Activated CD4-positive, alpha-beta T cell treated with anti-CD3 and anti-CD28 coated beads, Interleukin-2, amount 50 U/mL, for 48 hours (primary cell): Measurements from ENCODE around the gene YARS1.
A peak's percentile ranks its signal among the peaks of the same experiment; 100 is the strongest.
"Not testable (repeated sequence)": the region's sequence is repeated elsewhere in the genome, so short reads cannot be mapped to it uniquely, and the experiment has no call there.

ENCODE experiments used
- DNase-seq, 2 experiments: peaks; one replicate each; pipeline ENCODE4 v3.0.0-alpha.2; 2020

YARS1 gene

DNA sequence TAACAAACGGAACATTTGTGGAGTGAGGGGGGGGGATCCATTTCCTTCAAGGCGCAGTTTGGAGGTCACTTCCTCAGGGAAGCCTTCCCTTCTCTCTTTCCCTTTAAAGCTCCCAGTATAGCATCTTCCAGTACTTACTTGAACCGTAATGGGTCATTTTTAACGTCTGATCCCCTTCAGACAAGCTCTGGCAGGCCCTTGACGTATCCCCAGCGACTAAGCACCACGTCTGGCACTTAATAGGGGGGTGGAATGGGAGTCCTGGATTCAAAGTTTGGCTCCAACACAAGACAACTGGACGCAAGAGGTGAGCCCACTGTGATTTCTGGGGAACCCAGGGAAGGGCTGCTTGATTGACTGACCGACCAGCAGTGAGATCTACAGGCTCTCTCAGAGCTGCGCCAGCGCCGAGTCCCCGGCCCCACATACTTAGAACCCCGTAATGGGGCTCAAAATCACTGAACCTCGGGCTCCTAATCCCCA is 441 bp downstream of the YARS1 start:
- DNase-seq, result peak in 1 of 2 experiments; percentile 18

DNA sequence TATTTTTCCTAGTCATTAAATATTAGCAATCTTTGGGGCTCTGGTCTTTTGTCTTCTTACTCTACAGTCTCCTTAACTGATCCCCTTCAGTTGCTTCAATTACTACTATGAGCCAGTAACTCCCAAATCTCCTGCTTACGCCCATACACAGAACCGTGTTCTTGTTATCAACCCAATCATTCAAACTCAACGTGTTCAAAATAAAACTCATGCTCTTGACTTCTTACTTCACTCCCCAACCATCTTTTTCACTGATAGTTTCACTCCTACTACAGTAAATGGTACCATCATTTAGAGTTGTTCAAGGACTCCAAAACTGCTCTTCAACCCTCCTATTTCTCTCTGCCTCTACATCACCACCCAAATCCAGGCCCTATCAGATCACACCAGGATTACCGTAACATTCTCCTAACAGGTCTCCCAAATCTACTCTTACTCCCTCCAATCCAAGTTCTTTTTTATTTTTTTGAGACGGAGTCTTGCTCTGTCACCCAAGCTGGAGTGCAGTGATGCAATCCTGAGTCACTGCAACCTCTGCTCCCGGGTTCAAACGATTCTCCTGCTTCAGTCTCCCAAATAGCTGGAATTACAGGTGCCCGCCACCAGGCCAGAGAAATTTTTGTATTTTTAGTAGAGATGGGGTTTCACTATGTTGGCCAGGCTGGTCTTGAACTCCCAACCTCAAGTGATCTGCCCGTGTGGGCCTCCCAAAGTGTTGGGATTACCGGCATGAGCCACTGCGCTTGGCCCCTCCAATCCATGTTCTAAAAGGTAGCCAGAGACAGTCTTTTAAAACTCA is 3.0 kb downstream of the YARS1 start:
- DNase-seq, result no peak

DNA sequence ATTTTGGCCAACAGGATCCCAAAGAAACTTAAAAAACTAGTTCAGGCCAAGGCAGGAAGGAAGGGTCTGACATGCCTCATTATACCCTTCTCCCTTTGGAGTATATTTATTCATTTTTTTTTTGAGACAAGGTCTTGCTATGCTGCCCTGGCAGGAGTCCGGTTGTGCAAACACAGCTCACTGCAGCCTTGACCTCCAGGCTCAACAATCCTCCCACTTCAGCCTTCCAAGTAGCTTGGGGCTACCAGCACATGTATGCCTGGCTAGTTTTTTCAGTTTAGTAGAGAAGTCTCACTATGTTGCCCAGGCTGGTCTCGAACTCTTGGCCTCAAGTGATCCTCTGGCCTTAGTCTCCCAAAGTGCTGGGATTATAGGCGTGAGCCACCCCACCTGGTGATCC is 5.2 kb downstream of the YARS1 start:
- DNase-seq, result no peak

DNA sequence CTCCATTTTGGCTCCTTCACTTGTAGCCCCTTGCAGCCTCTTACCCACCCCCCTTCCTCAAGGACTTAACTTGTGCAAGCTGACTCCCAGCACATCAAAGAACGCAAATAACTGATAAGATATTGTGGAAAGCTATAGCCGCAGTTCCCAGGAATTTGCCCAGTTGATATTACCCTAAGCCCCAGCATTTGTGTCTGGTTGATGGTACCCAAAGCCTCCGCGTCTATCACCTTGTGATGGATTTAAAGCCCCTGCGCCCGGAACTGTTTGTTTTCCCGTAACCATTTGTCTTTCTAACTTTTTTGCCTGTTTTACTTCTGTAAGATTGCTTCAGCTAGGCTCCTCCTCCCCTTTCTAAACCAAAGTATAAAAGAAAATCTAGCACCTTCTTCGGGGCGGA is 5.9 kb downstream of the YARS1 start:
- DNase-seq, result no peak

DNA sequence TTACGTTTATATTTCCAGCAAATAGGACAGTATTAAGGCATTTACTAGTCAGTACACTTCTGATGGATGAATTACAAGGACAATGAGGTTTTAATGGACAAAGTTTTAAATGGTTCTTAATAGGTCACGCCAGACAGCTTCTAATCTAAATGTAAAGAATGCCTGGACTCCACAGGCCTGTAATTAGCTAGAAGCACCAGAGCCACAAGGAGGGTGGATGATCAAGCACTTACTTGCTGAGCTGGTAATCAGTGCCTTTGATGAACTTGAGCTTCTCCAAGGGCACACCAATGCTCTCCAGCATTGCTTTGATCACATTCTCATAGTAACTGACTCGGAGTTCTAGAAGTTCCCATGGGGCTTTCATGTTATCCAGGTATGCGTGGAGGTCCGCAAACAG is 6.8 kb downstream of the YARS1 start:
- no peak for DNase-seq

DNA sequence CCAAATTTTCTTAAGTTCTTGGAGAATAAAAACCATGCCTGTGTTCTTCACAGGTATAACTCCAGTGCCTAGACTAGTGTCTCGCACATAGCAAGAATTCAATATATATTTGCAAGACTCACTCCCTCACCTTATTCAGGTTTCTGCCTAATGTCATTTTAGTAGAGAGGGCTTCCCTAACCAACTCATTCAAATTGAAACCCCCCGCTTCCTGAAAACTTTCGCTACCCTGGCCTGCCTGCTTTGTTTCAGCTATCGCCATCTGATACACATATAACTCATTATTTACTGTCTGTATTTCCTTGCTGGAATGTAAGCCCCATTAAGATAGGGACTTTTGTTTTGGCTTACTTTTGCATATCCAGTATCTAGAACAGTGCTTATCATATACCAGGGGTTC is 8.6 kb downstream of the YARS1 start:
- DNase-seq, result no peak

DNA sequence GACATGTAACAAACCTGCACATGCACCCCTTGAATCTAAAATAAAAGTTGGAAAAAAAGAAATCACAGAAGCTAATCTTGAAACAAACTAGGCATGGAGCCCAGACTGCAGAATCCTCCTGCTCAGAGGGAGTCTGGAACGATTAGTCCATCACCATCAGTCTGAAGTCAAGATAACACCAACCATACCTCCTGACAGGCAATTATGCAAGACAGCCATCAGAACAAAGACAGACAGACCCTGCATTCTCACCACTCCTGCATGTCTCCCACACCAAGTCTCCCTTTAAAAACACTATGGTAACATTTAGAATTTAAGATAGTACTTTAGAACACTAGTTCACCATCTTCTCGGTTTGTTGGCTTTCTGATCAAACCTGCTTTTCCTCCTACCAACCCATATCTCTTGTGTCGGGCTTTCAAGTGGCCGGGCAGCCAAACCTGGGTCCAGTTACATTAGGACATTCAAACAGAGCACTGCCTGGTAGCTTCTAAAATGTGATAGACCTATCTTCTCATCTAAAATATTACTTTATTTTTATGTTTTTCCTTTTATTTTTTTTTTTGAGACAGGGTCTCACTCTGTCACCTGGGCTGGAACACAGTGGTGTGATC is 10.1 kb downstream of the YARS1 start:
- no peak for DNase-seq

DNA sequence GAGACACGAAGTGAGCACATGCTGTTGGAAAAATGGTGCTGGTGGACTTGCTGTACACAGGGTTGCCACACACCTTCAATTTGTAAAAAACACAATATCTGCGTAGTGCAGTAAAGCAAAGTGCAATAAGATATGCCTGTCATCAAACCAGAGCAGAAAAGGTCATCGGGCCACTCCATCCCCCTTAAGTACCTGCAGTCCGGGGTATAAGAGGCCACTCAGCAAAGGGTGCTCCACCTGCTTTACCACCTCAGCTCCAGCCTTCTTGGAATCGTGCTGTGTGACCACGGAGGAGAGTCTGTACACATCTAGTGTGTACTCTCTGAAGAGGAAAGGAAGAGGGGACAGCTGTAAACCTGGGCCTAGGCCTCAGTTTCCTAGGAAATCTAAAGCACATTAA is 10.9 kb downstream of the YARS1 start:
- no peak for DNase-seq

DNA sequence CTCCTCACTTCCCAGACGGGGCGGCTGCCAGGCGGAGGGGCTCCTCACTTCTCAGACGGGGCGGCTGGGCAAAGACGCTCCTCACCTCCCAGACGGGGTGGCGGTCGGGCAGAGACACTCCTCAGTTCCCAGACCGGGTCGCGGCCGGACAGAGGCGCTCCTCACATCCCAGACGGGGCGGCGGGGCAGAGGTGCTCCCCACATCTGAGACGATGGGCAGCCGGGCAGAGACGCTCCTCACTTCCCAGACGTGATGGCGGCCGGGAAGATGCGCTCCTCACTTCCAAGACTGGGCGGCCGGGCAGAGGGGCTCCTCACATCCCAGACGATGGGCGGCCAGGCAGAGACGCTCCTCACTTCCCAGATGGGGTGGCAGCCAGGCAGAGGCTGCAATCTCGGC is 12.7 kb downstream of the YARS1 start:
- DNase-seq, result not testable (repeated sequence)

DNA sequence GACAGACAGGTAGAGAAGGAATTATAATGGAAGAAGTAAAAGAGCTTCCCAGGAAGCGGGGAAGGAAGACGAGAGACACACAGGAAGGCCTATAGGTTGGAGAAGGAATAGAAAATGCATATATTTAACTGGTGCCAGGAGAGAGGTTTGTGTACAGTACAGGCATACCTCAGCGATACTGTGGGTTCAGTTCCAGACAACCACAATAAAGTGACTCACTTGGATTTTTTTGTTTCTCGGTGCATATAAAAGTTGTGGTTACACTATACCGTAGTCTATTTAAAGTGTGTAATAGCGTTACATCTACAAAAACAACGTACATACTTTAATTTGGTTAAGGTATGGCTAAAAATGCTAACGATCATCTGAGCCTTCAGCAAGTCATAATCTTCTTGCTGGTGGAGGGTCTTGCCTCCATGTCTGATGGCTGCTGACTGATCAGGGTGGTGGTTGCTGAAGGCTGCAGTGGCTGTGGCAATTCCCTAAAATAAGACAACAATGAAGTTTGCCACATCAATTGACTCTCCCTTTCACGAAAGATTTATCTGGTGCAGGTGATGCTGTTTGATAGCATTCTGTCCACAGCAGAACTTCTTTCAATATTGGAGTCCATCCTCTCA is 16.0 kb downstream of the YARS1 start:
- peak; percentile 21 to 42 for DNase-seq

DNA sequence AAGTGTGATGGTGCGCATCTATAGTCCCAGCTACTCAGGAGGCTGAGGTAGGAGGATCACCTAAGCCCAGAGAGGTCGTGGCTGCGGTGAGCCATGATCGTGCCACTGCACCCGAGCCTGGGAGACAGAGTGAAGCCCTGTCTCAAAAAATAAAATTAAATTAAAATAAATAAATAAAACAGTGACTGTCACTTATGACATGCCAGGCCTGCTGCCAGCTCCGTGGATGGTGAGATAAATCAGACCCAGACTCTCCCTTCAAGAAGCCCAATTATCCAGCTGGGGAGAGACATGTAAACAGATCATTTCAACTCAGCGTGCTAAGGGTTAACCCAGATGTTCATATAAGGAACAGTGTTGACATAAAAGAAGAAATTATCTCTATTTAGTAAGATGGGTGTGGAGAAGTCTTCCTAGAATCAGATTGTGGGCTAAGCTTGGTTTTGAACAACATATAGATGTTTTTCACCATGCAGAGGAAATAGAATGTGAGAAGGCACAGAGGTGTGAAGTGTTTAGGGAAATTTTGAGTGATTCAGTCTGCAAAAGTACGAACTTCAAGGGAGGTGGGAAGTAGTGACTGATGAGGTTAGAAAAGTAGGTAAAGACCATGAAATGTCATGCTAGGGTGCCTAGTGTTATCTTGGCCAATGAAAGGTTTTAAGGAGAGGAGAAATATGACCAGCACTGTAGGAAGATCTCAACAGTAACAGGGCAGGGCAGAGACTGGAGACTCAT is 18.3 kb downstream of the YARS1 start:
- peak in 1 of 2 experiments; percentile 16 for DNase-seq

DNA sequence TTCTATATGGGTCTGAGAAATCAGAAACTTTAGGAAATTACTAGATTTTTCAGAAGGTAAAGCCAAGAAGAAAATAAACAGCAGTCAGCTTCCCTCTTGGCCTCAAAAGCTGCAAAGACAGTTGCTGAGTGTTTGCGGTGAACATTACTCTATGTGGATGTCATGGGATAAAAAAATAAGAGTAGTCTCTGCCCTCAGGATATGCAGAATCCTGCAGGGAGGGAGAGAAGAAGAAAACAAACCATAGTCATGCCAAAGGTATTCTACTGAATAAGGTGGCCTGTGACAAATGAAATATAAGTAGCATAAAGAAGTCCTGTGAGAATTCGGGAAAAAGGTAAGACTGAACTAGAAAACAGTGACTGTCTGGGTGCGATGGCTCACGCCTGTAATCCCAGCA is 19.0 kb downstream of the YARS1 start:
- DNase-seq, result no peak

DNA sequence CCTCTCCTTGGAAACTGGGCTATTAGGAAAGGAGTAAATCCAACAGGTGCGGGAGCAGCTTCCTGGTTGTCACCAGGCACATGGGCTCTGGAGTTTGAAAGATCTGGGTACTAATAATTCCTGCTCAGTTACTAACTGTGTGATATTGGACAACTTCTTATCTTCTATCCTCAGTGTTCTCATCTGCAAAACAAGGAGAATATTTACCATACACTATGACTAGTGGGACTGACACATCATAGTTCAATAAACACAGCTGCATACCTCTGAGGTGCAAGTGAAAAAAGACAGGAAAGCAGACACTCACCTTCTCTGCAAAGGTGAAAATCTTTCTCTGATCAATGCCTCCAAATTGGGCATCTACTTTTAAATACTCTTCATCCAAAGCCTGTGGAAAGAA is 19.7 kb downstream of the YARS1 start:
- DNase-seq, result no peak

DNA sequence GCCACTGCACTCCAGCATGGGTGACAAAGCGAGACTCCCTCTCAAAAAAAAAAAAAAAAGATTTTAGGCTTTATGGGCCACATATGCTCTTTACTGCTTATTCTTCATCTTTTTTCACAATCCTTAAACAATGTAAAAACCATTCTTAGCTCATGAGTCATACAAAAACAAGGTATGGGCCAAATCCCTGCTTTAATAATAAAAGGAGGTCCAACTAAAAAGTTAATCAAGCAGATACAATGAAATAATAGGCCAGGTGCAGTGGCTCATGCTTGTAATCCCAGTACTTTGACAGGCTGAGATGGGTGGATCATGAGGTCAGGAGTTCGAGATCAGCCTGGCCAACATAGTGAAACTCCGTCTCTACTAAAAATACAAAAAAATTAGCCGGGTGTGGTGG is 21.4 kb downstream of the YARS1 start:
- not testable (repeated sequence) for DNase-seq

DNA sequence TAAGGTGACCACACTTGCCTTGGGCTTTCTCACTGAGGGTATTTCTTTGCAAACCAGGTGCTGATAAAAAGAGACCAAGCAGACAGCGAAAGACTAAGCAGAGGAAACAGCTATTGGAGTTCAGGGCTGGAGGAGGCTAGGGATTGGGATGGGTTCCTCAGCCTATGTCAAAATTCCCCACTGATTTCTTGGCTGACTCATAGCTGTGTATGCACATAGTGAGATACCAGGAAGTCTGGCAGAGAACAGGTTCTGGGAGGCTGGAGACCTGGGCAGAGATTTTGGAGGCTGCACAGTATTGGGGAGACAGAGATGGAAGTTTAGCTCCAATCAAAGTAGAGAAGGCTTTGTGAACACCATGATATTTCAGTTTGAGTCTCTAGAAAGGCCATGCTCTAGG is 25.3 kb downstream of the YARS1 start:
- DNase-seq, result no peak

DNA sequence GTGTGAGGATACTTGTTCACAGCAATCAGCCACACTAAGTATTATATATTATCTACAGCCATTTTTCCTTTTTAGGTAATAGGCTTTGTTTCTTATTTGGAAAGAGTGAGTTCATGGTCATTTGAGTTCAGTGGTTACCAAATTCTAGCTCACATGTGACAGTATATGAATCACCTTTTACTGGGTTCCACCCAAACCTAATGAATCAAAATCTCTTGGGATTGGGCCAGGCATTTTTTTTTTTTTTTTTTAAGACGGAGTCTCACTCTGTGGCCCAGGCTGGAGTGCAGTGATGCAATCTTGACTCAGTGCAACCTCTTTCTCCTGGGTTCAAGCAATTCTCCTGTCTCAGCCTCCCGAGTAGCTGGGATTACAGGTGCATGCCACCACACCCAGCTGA is 27.8 kb downstream of the YARS1 start:
- DNase-seq, result not testable (repeated sequence)

DNA sequence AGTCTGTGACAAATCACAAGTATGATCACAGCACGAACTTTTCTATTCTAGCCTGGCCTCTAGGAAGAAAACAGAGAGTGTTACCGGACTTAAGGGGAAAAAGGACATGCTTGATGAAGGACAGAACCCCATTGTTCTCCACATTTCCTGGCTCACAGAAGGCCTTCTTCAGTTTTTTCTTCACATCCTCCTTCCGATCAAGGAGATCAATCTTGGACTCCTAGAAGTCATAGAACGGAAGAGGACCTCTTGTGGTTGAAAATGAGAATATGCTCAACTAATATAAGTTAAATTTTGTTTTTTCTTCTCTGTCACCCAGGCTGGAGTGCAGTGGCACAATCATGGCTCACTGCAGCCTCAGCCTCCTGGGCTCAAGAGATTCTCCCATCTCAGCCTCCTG is 30.3 kb downstream of the YARS1 start:
- no peak for DNase-seq

DNA sequence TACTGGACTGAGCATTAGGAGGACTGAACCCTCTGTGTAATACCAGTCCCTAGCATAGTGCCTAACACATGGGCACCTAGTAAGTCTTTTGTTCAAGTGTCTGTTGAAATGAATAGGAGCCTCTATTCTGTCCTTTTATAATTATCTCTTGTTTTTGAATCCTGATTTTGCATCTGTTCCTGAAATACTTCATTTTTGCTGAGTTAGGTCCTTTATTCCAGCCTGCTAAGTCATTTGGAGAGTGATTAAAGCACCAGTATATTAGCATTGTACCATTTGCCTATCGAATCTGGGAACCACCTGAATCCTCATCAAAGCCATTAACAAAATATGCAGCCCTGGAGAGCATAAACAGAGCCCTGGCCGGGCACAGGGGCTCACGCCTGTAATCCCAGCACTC is 32.3 kb downstream of the YARS1 start:
- DNase-seq, result no peak

DNA sequence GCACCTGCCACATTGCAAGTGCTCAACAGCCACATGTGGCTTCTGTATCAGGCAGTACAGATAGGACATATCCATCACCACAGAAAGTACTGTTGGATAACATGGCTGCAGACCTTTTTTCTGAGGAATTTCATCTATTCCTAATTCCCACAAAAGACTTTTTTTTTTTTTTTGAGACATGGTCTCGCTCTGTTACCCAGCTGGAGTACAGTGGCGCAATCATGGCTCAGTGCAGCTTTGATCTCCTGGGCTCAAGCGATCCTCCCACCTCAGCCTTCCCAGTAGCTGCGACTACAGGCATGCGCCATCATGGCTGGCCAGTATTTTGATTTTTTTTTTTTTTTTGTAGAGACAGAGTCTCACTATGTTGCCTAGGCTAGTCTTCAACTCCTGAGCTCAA is 33.3 kb downstream of the YARS1 start:
- no peak for DNase-seq

DNA sequence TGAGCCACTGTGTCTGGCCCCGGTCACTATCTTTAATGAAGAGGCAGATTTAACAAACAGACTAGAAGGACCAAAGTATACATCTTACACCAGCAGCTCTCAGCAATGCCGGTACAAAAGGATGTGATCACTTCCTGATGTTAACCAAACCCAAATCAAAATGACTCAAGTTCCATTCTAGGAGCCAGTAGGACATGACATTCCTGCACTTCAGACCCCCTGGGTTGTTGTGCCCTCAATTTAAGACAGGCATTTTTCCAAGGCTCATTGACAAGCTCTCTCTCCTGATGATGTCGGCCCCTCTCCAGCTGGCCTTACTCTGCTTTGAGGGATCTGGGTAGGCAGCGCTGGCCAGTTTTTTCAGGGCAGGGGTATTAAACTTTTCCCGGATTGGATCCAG is 35.1 kb downstream of the YARS1 start:
- DNase-seq, result no peak

DNA sequence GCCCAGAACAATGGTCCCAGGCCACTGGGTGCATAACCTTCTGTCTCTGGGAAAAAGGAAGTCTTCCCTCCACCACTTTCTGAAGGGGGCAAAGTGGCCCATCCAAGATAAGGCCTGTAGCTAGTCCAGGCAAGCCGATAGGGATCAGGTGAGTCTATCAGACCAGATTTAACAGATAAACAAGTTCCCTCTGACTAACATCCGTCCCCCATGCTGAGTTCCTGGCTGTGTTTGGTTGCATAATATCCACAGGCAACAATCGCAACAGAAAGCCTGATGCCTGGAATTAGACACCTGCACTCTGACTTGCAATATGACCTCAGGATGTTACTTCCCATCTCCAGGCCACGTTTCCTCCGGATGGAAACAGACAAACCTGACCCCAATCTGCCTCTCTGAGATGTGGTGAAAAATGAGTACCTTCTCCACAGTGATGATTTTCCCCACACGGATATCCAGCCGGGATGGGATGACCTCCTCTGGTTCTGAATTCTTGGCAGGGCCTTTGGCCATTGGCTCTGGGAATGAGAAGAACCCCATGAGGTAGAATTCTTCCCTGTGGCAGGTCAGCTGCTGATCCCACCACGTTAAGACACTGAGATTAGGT is 36.4 kb downstream of the YARS1 start:
- no peak for DNase-seq

DNA sequence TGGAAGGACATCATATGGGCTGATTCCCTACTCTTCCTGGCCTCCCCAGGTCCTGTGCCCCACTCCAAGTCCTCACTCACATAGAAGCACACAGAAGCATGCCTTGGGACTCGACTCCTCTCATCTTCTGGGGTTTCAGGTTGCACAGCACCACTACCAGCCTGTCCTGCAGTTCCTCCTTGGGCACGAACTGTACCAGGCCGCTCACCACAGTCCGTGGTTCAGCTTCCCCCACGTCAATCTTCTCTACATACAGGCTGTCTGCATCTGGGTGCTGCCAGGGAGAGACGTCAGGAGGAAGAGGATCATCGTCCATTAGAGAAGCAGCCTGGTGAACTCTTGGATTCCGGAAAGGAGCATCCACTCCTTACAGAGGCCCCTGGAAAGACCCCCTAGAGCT is 37.2 kb downstream of the YARS1 start:
- DNase-seq, result no peak

DNA sequence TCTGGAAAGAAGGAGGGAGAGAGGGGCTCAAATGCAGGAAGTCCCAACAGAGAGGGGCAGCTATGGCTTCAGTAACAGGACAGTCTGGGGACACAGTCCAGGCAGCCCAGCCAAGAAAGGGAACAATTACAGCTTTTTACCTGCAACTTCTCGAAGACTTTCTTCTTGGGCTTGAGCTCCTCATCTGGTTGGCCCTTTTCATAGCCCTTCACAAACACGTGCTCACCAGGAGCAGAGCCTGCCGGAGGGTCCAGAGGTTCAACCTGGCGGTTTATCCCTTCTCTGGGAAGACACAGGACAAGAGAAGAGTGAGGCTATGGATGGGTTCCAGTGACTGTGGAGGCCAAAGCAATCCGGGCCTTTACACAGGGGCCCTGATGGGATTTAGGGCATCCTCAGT is 37.9 kb downstream of the YARS1 start:
- DNase-seq, result no peak
